B cell (primary cell): ENCODE data around the gene CORO1C. TPM values are rescaled to one million over a fixed set of nuclear protein-coding genes. Genes with fewer than 3 reads are reported as not detected.

Experiments used
- ATAC-seq: fragments of 200-7000 bp; cut with Tn5 transposase; one replicate; pipeline ENCODE4 v1.10.0; 2021; ENCODE audit warnings: low read depth, mild to moderate bottlenecking, moderate number of reproducible peaks, moderate library complexity
- CTCF ChIA-PET: fragments of 350-600 bp; sonication (Branson Sonifier 250); formaldehyde crosslinking; loops from one replicate; lab custom pipeline; 2021; ENCODE audit warnings: antibody characterized with exemption, inconsistent platforms; lab: Charles Lee
- POLR2A ChIA-PET: fragments of 350-600 bp; sonication (Branson Sonifier 250); formaldehyde crosslinking; loops from one replicate; lab custom pipeline; 2021; ENCODE audit warnings: antibody characterized with exemption; lab: Charles Lee
- DNase-seq: peaks from one replicate; pipeline ENCODE4 v3.0.0; 2013
- H2AFZ ChIP-seq: 2 replicates; pipeline ENCODE4 v1.6.1; 2012; ENCODE audit warnings: mild to moderate bottlenecking, low read depth, low read length; ENCODE audit not compliant: insufficient read depth, poor library complexity, severe bottlenecking
- H3K27ac ChIP-seq, 2 donors: 1 replicate in 1 of 2; 2 replicates in 1 of 2; pipeline ENCODE4 v1.5.1; 2012 to 2013; ENCODE audit warnings: low read length in 2 of 2, mild to moderate bottlenecking in 2 of 2, moderate library complexity in 1 of 2
- H3K27me3 ChIP-seq, 4 experiments: fragments of 200-600 bp in 1 of 4; sonication (generic) in 1 of 4; replicated peaks in 1 of 4; 1 replicate in 2 of 4; 2 replicates in 2 of 4; pipeline versions ENCODE4 v1.6.1 to v1.7.0; 2013 to 2016; ENCODE audit warnings: low read length in 3 of 4, mild to moderate bottlenecking in 2 of 4, mixed read lengths in 1 of 4, moderate library complexity in 1 of 4; ENCODE audit not compliant: insufficient read depth in 4 of 4, control insufficient read depth in 3 of 4; ENCODE audit errors: control extremely low read depth in 1 of 4
- H3K36me3 ChIP-seq, 2 experiments: replicated peaks in 1 of 2; 1 replicate in 1 of 2; 2 replicates in 1 of 2; pipeline versions ENCODE4 v1.6.1 to v1.7.1; 2013; ENCODE audit warnings: low read length in 1 of 2; ENCODE audit not compliant: insufficient read depth in 2 of 2, control insufficient read depth in 1 of 2; ENCODE audit errors: control extremely low read depth in 1 of 2, extremely low read depth in 1 of 2
- H3K4me1 ChIP-seq, 2 donors: fragments of 200-600 bp in 1 of 2; sonication (generic) in 1 of 2; 1 replicate in 1 of 2; 2 replicates in 1 of 2; pipeline versions ENCODE4 v1.5.1 to v1.6.1; 2013 to 2017; ENCODE audit warnings: low read length in 2 of 2; ENCODE audit not compliant: control insufficient read depth in 2 of 2, insufficient read depth in 2 of 2
- H3K4me2 ChIP-seq: replicated peaks from 2 replicates; pipeline ENCODE3; 2012; ENCODE audit warnings: mild to moderate bottlenecking, low read depth, low read length; ENCODE audit not compliant: poor library complexity, severe bottlenecking
- H3K4me3 ChIP-seq, 5 experiments: fragments of 200-600 bp in 1 of 5; sonication (generic) in 1 of 5; 1 replicate in 3 of 5; 2 replicates in 2 of 5; pipeline versions ENCODE4 v1.5.1 to v1.7.0; 2011 to 2016; ENCODE audit warnings: low read length in 4 of 5, mild to moderate bottlenecking in 4 of 5, low read depth in 2 of 5, control low read depth in 1 of 5, moderate library complexity in 1 of 5; ENCODE audit not compliant: insufficient read depth in 1 of 5; ENCODE audit errors: control extremely low read depth in 1 of 5, extremely low read depth in 1 of 5
- H3K79me2 ChIP-seq: fragments of 200-600 bp; sonication (generic); one replicate; pipeline ENCODE4 v1.6.0; 2016; ENCODE audit warnings: low read length; ENCODE audit not compliant: control insufficient read depth, insufficient read depth
- H3K9ac ChIP-seq: fragments of 200-600 bp; sonication (generic); 2 replicates; pipeline ENCODE4 v1.6.1; 2017; ENCODE audit warnings: mild to moderate bottlenecking, low read length, moderate library complexity
- H3K9me3 ChIP-seq, 3 donors: one replicate each; pipeline versions ENCODE4 v1.6.1 to v1.7.1; 2013; ENCODE audit warnings: low read length in 2 of 3; ENCODE audit not compliant: control insufficient read depth in 2 of 3, insufficient read depth in 1 of 3; ENCODE audit errors: control extremely low read depth in 1 of 3
- H4K20me1 ChIP-seq: 2 replicates; pipeline ENCODE4 v1.6.0; 2012; ENCODE audit warnings: mild to moderate bottlenecking, low read length; ENCODE audit not compliant: insufficient read depth, control insufficient read depth, poor library complexity, severe bottlenecking
- H3K27ac Mint-ChIP-seq: one replicate; pipeline ENCODE4 v1.8.0; 2021; ENCODE audit warnings: mixed read lengths
- H3K27me3 Mint-ChIP-seq: one replicate; pipeline ENCODE4 v1.8.0; 2021; ENCODE audit warnings: mixed read lengths
- H3K4me1 Mint-ChIP-seq: one replicate; pipeline ENCODE4 v1.8.0; 2021; ENCODE audit warnings: mixed read lengths
- H3K4me3 Mint-ChIP-seq: one replicate; pipeline ENCODE4 v1.8.0; 2021; ENCODE audit warnings: mixed read lengths
- H3K9me3 Mint-ChIP-seq: one replicate; pipeline ENCODE4 v1.8.0; 2022; ENCODE audit warnings: mixed read lengths; ENCODE audit not compliant: insufficient read depth
- CTCF ChIP-seq: fragments of 200-600 bp; IDR thresholded peaks from one replicate; pipeline ENCODE4 v1.8.0; 2022; ENCODE audit warnings: antibody characterized with exemption, mild to moderate bottlenecking
- EZH2 ChIP-seq: IDR thresholded peaks from 2 replicates; pipeline ENCODE4 v1.6.1; 2012; ENCODE audit warnings: borderline replicate concordance, low read depth, mild to moderate bottlenecking, moderate library complexity, low read length; ENCODE audit not compliant: insufficient read depth, poor library complexity, severe bottlenecking
- WGBS: methylation state at CpG from one replicate; pipeline ENCODE4 v1.1.5; 2013; ENCODE audit warnings: missing lambda C conversion rate; ENCODE audit not compliant: insufficient coverage; 5-methylcytosine and 5-hydroxymethylcytosine counted together
- intact Hi-C: fragments of 100-400 bp; cut with micrococcal nuclease; formaldehyde crosslinking; loops from one replicate; pipeline ENCODE4 v1.10.0; 2022
- polyA plus RNA-seq: library from polyadenylated mRNA; depleted of rRNA; stranded (reverse); fragments of >200 nt; gene quantifications from 2 replicates; pipeline ENCODE4 v1.2.3, GENCODE V29; 2012
- total RNA-seq, 2 donors: library from RNA; stranded (reverse); fragments of 120-200 nt in 1 of 2; gene quantifications; 1 replicate in 1 of 2; 2 replicates in 1 of 2; pipeline versions ENCODE4 v1.2.3 to v1.2.4, GENCODE V29; 2013 to 2022

The CORO1C gene
- total and polyA plus RNA-seq, 2 donors (not counting 1 experiment from before 2014, with no cell fraction given), result 19.2 to 68.0 TPM

- DNase-seq, result no peak
- Histone ChIP-seq H3K4me1 (peaks cover 15 to 20% of the 10 kb centered on the region in 2 donors), H2AFZ (no peak overlapping the region), H3K36me3 (no peaks in the 10 kb centered on the region), H4K20me1 (no peaks in the 10 kb centered on the region), H3K27me3 (peaks cover 0 to 6% (median 1%) of the 10 kb centered on the region in 4 experiments), H3K27ac (no peak overlapping the region), H3K4me2 (no peak overlapping the region), H3K9ac (no peak overlapping the region), H3K9me3 (no peaks in the 10 kb centered on the region), H3K79me2 (no peaks in the 10 kb centered on the region), H3K4me3 (no peak overlapping the region)
- Mint-ChIP-seq H3K27ac (no peak overlapping the region), H3K9me3 (no peaks in the 10 kb centered on the region), H3K27me3 (peaks cover 4% of the 10 kb centered on the region), H3K4me3 (no peak overlapping the region), H3K4me1 (peaks cover 19% of the 10 kb centered on the region)
- WGBS, result 98% methylated on average over 23 of the region's 25 CpGs
- no peak for ATAC-seq
- ChIA-PET CTCF (interaction anchor here (0.7 to 1.0 kb wide), 2 partner anchors 32 to 109 kb away, joined by 3 to 6 read pairs; no protein-coding TSS in a partner anchor), POLR2A (interaction anchor here (0.6 kb wide), 1 partner anchor 139 kb away, joined by 6 read pairs; the partner anchor contains the start of gene SELPLG)
- TF ChIP-seq CTCF (no peak), EZH2 (no peak)
- intact Hi-C loops, result no loop called here
Measured at GRCh38 chr12:108772891-108773797, 41.8 kb upstream of the CORO1C start.

- no peak for TF ChIP-seq EZH2
- no peak for TF ChIP-seq CTCF
- POLR2A ChIA-PET, result no interaction called here
- Mint-ChIP-seq H3K9me3 (no peaks in the 10 kb centered on the region), H3K4me3 (no peak overlapping the region), H3K27ac (no peak overlapping the region), H3K27me3 (peaks cover 4% of the 10 kb centered on the region), H3K4me1 (peaks cover 26% of the 10 kb centered on the region)
- ATAC-seq (peak; percentile 26), DNase-seq (peak; percentile 64)
- Histone ChIP-seq H3K4me1 (peaks cover 16 to 20% of the 10 kb centered on the region in 2 donors), H2AFZ (no peak overlapping the region), H3K9me3 (no peaks in the 10 kb centered on the region), H4K20me1 (no peaks in the 10 kb centered on the region), H3K79me2 (no peaks in the 10 kb centered on the region), H3K4me2 (no peak overlapping the region), H3K27ac (no peak overlapping the region), H3K4me3 (no peak overlapping the region), H3K9ac (no peak overlapping the region), H3K27me3 (peaks cover 0 to 7% (median 1%) of the 10 kb centered on the region in 4 experiments), H3K36me3 (no peaks in the 10 kb centered on the region)
- WGBS, result 6% methylated on average over 2 of the region's 2 CpGs
- CTCF ChIA-PET, result interaction anchor here (0.9 to 1.0 kb wide), 2 partner anchors 108 to 139 kb away, joined by 3 to 6 read pairs; no protein-coding TSS in a partner anchor
- intact Hi-C loops, result no loop called here
Measured at GRCh38 chr12:108772247-108772646, 40.9 kb upstream of the CORO1C start.
